ENCODE data around the gene AKIRIN2. TPM values are rescaled to one million over a fixed set of nuclear protein-coding genes. Genes with fewer than 3 reads are reported as not detected.

AKIRIN2 gene
- total RNA-seq, 1 donor from 2014 or later = 34.1 TPM

- Histone ChIP-seq H3K27me3 (ENCODE audit: control insufficient read depth, insufficient read depth, low read length) (no peaks in the 10 kb centered on the region), H3K36me3 (ENCODE audit: control insufficient read depth, insufficient read depth, low read length) (no peaks in the 10 kb centered on the region), H3K4me3 (ENCODE audit: low read depth, low read length) (no peak overlapping the region)
- DNase-seq (ENCODE audit: low read depth) = no peak
- TF ChIP-seq CTCF (IDR thresholded peaks at IDR 0.05; ENCODE audit: insufficient read depth, low read length, poor library complexity, severe bottlenecking) = no peak
These were observed 19.7 kb downstream of the AKIRIN2 start for GRCh38 chr6:87682310-87682709.

GRCh38 chr6:87675004-87675681 lies 26.9 kb downstream of the AKIRIN2 start:
- Histone ChIP-seq H3K27me3 (ENCODE audit: control insufficient read depth, insufficient read depth, low read length) (no peaks in the 10 kb centered on the region), H3K36me3 (ENCODE audit: control insufficient read depth, insufficient read depth, low read length) (peaks cover 2% of the 10 kb centered on the region), H3K4me3 (ENCODE audit: low read depth, low read length) (no peak overlapping the region)
- TF ChIP-seq CTCF (IDR thresholded peaks at IDR 0.05; ENCODE audit: insufficient read depth, low read length, poor library complexity, severe bottlenecking) = no peak
- no peak for DNase-seq (ENCODE audit: low read depth)

GRCh38 chr6:87674290-87674689 lies 27.7 kb downstream of the AKIRIN2 start:
- no peak for TF ChIP-seq CTCF (IDR thresholded peaks at IDR 0.05; ENCODE audit: insufficient read depth, low read length, poor library complexity, severe bottlenecking)
- DNase-seq (ENCODE audit: low read depth) = no peak
- peaks cover 2% of the 10 kb centered on the region for H3K36me3 ChIP-seq (ENCODE audit: control insufficient read depth, insufficient read depth, low read length)
- no peaks in the 10 kb centered on the region for H3K27me3 ChIP-seq (ENCODE audit: control insufficient read depth, insufficient read depth, low read length)
- no peak overlapping the region for H3K4me3 ChIP-seq (ENCODE audit: low read depth, low read length)

GRCh38 chr6:87673237-87673636 lies 28.8 kb downstream of the AKIRIN2 start:
- H3K4me3 ChIP-seq (ENCODE audit: low read depth, low read length) = no peak overlapping the region
- peaks cover 2% of the 10 kb centered on the region for H3K36me3 ChIP-seq (ENCODE audit: control insufficient read depth, insufficient read depth, low read length)
- no peak for DNase-seq (ENCODE audit: low read depth)
- no peak for TF ChIP-seq CTCF (IDR thresholded peaks at IDR 0.05; ENCODE audit: insufficient read depth, low read length, poor library complexity, severe bottlenecking)
- H3K27me3 ChIP-seq (ENCODE audit: control insufficient read depth, insufficient read depth, low read length) = no peaks in the 10 kb centered on the region

GRCh38 chr6:87672641-87673040 lies 29.4 kb downstream of the AKIRIN2 start:
- Histone ChIP-seq H3K27me3 (ENCODE audit: control insufficient read depth, insufficient read depth, low read length) (no peaks in the 10 kb centered on the region), H3K36me3 (ENCODE audit: control insufficient read depth, insufficient read depth, low read length) (peaks cover 2% of the 10 kb centered on the region), H3K4me3 (ENCODE audit: low read depth, low read length) (no peak overlapping the region)
- TF ChIP-seq CTCF (IDR thresholded peaks at IDR 0.05; ENCODE audit: insufficient read depth, low read length, poor library complexity, severe bottlenecking) = no peak
- DNase-seq (ENCODE audit: low read depth) = no peak

- DNase-seq (ENCODE audit: low read depth) = peak; percentile 2
- Histone ChIP-seq H3K36me3 (ENCODE audit: control insufficient read depth, insufficient read depth, low read length) (peaks cover 2% of the 10 kb centered on the region), H3K4me3 (ENCODE audit: low read depth, low read length) (no peak overlapping the region), H3K27me3 (ENCODE audit: control insufficient read depth, insufficient read depth, low read length) (no peaks in the 10 kb centered on the region)
- no peak for TF ChIP-seq CTCF (IDR thresholded peaks at IDR 0.05; ENCODE audit: insufficient read depth, low read length, poor library complexity, severe bottlenecking)
These were observed 30.4 kb downstream of the AKIRIN2 start for GRCh38 chr6:87671555-87672029.

Data from kidney epithelial cell (primary cell).